Keratinocyte (primary cell): ENCODE results near the gene AMBP.

Source experiments
- EZH2 ChIP-seq: IDR thresholded peaks from one replicate; pipeline ENCODE4 v1.6.1; 2012; ENCODE audit warnings: inconsistent platforms, mild to moderate bottlenecking, low read length, moderate library complexity
- TF ChIP-seq, protein P1 (sequence below), 3 experiments: IDR thresholded peaks in 1 of 3; conservative IDR thresholded peaks in 1 of 3; optimal IDR thresholded peaks in 1 of 3; 2 replicates in 2 of 3; 3 replicates in 1 of 3; pipeline versions ENCODE3 to v1.5.1; 2011; ENCODE audit warnings: low read length in 3 of 3, mild to moderate bottlenecking in 3 of 3, moderate library complexity in 2 of 3, control low read depth in 1 of 3, inconsistent platforms in 1 of 3; ENCODE audit not compliant: insufficient read depth in 2 of 3; ENCODE audit errors: extremely low read depth in 1 of 3

GRCh38 chr9:114025196-114025753 lies 52.8 kb downstream of the AMBP start:
- TF ChIP-seq, protein P1, sequence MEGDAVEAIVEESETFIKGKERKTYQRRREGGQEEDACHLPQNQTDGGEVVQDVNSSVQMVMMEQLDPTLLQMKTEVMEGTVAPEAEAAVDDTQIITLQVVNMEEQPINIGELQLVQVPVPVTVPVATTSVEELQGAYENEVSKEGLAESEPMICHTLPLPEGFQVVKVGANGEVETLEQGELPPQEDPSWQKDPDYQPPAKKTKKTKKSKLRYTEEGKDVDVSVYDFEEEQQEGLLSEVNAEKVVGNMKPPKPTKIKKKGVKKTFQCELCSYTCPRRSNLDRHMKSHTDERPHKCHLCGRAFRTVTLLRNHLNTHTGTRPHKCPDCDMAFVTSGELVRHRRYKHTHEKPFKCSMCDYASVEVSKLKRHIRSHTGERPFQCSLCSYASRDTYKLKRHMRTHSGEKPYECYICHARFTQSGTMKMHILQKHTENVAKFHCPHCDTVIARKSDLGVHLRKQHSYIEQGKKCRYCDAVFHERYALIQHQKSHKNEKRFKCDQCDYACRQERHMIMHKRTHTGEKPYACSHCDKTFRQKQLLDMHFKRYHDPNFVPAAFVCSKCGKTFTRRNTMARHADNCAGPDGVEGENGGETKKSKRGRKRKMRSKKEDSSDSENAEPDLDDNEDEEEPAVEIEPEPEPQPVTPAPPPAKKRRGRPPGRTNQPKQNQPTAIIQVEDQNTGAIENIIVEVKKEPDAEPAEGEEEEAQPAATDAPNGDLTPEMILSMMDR (optimal IDR thresholded peaks at IDR 0.05 in 1 of 3, IDR thresholded peaks at IDR 0.05 in 1 of 3, conservative IDR thresholded peaks at IDR 0.05 in 1 of 3; ENCODE audit: extremely low read depth in 1 of 3, insufficient read depth in 2 of 3, low read length in 3 of 3): no peak
- no peak for TF ChIP-seq EZH2
